GM18526 (cell line): Measurements from ENCODE around the gene LRRN1.

ENCODE experiments used
- POLR2A ChIP-seq: IDR thresholded peaks from 3 replicates; pipeline ENCODE4 v1.6.1; 2011; ENCODE audit not compliant: insufficient read length; ENCODE audit errors: extremely low read depth

Gene LRRN1

GRCh38 chr3:3800685-3801493, 1.7 kb downstream of the LRRN1 start:
- no peak for TF ChIP-seq POLR2A

DNA sequence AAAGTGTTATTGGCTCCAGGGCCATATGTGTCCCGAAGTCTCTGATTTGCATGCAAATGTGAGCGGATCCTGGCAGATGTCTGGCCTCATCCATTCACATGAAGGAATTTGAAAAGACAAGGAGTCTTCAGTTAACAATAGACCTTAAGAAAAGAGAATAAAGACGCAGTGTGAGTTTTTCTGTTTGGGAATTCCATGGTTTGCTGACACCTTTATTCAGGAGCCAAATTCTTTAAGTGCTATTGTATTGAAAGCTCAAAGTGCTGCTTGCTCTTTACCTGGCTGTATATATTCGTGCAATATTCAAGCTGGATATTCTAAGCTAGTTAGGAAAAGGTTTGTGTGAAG, 2.2 kb downstream of the LRRN1 start:
- no peak for TF ChIP-seq POLR2A

DNA sequence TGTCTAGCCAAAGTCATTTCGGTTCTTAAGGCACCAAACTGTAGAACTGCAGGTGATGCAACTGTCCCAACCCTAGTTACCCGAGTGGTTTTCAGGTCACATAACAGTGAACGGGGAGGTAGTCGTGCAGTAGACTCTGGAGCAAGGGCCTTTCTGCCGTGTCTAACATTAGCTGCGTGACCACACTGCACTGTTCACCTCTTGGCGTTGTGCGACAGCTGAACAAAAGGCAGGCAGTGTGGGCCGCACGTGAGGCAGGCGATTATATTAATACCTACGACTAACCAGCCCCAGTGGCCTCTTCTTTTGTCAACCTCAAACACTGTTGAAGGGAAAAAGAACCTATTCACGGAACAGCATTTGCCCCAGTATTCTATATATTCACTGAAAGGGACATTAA, 2.8 kb downstream of the LRRN1 start:
- no peak for TF ChIP-seq POLR2A

GRCh38 chr3:3804560-3804959, 5.3 kb downstream of the LRRN1 start:
- no peak for TF ChIP-seq POLR2A

DNA sequence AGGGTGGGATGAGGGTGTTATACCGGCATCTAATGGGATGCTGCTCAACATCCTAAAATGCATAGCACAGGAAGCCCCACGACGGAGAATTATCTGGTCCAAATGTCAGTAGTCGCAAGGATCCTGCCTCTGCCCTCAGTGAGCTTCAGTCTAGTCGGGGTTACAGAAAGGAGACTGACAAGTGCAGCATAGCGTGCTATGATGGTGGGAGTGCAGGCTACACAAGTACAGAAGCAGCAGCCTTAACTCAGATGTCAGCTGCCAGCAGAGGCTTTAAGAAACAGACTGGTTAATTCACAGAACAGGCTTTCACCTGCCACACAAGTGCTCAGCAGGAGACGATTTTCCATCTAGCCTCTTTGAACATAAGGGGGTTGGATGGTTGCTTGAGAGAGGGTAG, 6.9 kb downstream of the LRRN1 start:
- TF ChIP-seq POLR2A: no peak

- TF ChIP-seq POLR2A: no peak
Observed at GRCh38 chr3:3806856-3807255, 7.6 kb downstream of the LRRN1 start.

DNA sequence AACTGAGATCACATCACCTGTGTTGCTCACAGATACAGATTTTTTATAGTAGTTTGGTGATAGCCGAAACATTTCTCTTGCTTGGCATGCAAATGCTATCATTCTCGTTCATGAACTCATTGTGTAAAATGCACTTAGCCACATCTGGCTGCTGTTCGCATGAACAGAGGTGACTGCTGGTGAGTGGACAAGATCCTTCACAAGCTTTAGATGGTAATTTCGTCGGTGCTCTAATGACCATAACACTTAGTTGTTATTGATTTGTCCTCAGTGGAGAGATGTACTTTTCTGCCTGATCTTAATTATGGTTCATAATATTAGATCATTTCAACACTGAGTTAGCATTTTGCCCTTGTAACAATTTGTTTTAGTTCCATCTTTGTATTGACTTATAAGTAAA, 13.8 kb downstream of the LRRN1 start:
- TF ChIP-seq POLR2A: no peak

- TF ChIP-seq POLR2A: no peak
Observed at GRCh38 chr3:3815206-3815605, 16.0 kb downstream of the LRRN1 start.

DNA sequence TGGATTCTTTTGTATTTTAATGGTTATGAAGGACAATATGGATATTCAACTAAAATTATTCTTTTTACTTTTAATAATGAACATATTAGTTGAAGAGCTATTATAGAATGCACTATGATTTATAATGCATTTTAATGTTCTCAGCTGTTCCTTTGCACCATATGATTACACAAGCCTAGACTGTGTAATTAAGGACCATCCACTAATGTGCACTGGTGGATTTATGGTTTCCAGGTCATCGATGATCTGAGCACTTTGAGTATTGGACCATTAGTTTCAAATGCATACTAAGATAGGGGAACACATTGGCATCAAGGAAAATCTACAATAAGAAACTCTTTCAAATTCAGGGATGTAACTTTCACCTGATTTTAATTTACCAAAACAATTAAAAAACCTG, 16.8 kb downstream of the LRRN1 start:
- TF ChIP-seq POLR2A: no peak

DNA sequence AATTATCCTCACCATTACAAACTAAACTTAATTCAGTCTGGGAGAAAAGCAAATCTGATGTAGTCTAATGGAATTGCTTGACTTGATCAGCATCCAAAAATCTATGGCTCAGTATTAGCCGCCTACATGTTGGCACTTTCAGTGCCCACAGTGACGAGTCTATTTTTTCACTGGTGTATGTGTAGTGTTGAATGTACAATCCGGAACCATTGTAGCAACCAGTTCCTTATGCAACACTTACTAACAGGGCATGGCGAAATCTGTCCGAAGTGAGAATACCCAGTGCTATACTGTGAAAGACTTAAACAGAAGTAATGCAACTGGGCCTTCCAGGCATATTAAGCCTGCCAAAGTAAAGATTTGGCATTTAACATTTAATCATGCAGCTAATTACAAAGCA, 18.6 kb downstream of the LRRN1 start:
- no peak for TF ChIP-seq POLR2A

DNA sequence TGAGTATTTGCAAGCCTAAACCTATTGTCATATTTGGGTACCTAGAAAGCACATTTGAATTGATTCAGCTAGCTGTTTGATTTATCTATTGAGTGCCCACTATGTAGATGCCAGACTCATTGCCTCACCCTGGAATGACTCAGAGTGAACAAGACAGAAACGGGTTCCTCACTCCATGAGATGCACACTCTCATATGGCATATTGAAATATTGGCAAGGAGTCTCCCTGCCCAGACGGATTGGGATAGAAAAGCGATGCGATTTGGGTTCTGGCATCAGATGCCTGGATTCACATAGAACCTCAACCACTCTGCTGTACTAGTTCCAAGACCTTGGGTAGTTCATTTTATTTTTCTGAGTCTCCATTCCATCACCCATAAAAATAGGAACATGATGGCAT, 22.5 kb downstream of the LRRN1 start:
- no peak for TF ChIP-seq POLR2A

GRCh38 chr3:3825035-3825434, 25.8 kb downstream of the LRRN1 start:
- TF ChIP-seq POLR2A: no peak

DNA sequence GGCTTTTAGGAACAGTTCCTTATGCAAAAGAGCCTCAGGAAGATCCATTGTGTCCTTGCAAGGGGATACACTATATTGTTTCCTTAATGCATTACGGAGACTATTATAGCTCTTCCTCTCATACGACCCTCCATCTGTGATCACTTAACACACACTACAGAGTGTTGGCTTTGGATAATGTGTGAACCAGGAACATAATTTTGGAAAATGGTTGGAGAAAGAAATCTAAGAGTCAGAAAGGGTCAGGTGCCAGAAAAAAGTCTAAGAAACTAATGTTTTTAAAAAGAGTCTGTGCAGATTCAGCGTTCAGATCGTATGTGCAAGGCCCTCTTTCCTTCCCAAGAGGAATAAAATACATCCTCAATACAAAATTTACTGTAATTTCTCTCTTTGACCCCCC, 27.3 kb downstream of the LRRN1 start:
- TF ChIP-seq POLR2A: no peak

DNA sequence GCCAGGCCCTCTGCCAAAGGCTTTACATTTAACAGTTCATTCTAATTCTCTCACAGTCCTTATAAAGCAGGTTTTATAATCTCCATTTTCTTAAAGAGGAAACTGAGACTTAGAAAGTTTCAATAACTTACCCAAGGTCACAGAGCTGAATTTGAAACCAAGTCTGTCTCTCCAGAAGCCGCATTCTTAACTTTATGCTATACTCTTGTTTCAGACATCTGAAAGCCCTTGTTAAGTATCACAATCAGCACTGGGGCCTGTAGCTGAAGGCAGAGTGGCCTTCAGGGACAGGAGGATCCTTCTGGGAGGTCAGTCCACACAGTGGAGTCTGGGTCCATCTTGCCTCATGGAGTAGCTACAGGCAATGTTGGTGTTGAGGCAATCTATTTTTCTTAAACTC, 27.9 kb downstream of the LRRN1 start:
- TF ChIP-seq POLR2A: no peak

DNA sequence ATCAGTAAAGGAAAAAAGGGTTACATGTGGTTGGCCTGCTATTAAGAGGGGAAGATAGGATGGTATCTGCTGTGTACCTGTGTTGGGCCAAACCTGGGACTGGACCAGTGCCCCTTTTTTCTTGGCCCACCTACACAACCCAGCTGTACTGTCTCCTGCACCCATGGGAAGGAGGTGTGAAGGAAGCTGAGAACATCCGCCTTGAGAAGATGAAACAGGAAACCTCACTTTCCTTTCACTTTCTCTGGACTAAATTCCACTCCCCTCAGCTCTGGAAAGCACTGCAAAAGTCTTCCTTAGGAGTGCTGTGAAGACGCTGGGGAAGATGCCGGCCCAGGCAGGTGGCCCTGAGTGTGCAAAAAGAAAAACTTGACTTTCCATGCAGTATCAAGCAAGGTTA, 37.6 kb downstream of the LRRN1 start:
- no peak for TF ChIP-seq POLR2A

- TF ChIP-seq POLR2A: no peak
Observed at GRCh38 chr3:3842356-3842755, 43.1 kb downstream of the LRRN1 start.
